ENCODE results near the gene TECTA.

DNA sequence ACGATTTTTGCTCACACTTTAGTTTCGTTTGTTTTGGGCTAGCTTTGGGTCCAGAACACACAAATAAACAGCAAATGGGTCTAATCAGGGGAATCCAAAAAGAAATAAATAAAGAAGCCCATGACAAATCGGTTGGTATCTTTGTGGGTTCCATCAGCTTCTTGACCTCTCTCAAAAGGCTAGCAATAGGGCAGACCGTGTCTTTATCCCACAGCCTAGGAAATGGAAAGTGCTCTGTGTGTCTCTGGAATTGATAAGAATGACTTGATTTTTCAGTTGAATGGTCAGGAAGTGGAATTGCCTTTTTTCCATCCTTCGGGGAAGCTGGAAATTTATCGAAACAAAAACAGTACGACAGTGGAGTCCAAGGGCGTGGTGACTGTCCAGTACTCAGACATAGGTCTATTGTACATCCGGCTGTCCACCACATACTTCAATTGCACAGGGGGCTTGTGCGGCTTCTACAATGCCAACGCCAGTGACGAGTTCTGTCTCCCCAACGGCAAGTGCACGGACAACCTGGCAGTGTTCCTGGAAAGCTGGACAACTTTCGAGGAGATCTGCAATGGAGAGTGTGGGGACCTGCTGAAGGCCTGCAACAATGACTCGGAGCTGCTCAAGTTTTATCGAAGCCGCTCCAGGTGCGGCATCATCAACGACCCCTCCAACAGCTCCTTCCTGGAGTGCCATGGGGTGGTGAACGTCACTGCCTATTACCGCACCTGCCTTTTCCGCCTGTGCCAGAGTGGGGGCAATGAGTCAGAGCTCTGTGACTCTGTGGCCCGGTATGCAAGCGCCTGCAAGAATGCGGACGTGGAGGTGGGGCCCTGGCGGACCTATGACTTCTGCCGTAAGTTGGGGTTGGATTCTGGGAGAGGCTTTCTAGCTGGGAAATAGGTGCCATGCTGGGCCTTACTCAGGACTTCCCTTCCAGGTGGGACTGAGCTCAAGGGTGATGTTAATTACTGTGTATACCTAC, 28.6 kb downstream of the TECTA start:
- TF ChIP-seq, protein P1, sequence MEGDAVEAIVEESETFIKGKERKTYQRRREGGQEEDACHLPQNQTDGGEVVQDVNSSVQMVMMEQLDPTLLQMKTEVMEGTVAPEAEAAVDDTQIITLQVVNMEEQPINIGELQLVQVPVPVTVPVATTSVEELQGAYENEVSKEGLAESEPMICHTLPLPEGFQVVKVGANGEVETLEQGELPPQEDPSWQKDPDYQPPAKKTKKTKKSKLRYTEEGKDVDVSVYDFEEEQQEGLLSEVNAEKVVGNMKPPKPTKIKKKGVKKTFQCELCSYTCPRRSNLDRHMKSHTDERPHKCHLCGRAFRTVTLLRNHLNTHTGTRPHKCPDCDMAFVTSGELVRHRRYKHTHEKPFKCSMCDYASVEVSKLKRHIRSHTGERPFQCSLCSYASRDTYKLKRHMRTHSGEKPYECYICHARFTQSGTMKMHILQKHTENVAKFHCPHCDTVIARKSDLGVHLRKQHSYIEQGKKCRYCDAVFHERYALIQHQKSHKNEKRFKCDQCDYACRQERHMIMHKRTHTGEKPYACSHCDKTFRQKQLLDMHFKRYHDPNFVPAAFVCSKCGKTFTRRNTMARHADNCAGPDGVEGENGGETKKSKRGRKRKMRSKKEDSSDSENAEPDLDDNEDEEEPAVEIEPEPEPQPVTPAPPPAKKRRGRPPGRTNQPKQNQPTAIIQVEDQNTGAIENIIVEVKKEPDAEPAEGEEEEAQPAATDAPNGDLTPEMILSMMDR (IDR thresholded peaks at IDR 0.05; ENCODE audit: poor library complexity, severe bottlenecking), result no peak
- TF ChIP-seq RAD21 (conservative IDR thresholded peaks at IDR 0.05) (no peak), EZH2 (IDR thresholded peaks at IDR 0.05; ENCODE audit: borderline replicate concordance, insufficient read depth, low read length, poor library complexity, severe bottlenecking) (no peak), POLR2AphosphoS5 (IDR thresholded peaks at IDR 0.05) (no peak)
